Prostate gland (tissue), 2 donors: Measurements from ENCODE around the gene ELMO1.

ENCODE experiments used
- CTCF ChIP-seq, 4 experiments: fragments of 200-600 bp in 2 of 4; fragments of 450-650 bp in 2 of 4; sonication (generic) in 2 of 4; IDR thresholded peaks; 1 replicate in 3 of 4; 2 replicates in 1 of 4; pipeline ENCODE4 v1.5.1; 2016 to 2019; ENCODE audit warnings: antibody characterized with exemption in 4 of 4, mild to moderate bottlenecking in 2 of 4, moderate library complexity in 2 of 4
- POLR2A ChIP-seq: fragments of 450-650 bp; IDR thresholded peaks from one replicate; pipeline ENCODE4 v1.6.1; 2016; ENCODE audit warnings: antibody characterized with exemption, mild to moderate bottlenecking
- POLR2AphosphoS5 ChIP-seq: sonication (generic); formaldehyde crosslinking; IDR thresholded peaks from one replicate; pipeline ENCODE4 v1.6.1; 2017; ENCODE audit warnings: antibody characterized with exemption

DNA sequence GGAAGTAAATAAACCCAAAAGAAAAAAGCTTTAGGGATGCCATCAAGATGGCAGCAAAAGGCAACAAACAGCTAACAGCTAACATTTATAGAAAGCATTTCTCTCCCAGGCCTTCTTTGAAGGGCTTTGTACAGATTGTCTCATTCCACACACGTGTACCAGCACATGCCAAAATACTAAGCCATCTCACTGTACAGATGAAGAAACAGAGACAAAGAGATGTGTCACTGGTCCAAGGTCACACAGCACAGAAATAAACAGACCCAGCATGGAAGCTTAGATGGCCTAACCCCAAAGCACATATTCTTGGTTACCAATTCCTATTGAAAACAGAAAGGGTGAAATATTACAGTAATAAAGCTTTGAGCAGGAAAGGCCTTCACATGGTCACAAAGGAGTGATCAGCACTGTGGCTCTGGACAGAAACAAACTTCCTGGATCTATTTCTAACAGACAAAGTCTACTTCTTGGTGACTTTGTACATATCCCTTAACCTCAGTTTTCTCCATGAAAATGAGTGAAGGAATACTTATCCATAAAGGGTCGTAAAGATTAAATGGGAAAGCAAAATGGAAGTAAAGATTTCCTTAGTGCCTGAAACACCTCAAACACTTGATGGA, 346.0 kb downstream of the ELMO1 start:
- TF ChIP-seq POLR2AphosphoS5 (no peak), CTCF (IDR thresholded peaks at IDR 0.05) (no peak), POLR2A (no peak)
